H1 (cell line): Measurements from ENCODE around the gene KMT5B. TPM values are rescaled to one million over a fixed set of nuclear protein-coding genes. Genes with fewer than 3 reads are reported as not detected.

Source experiments
- BRCA1 ChIP-seq: IDR thresholded peaks from 2 replicates; pipeline ENCODE4 v1.6.1; 2012; ENCODE audit warnings: low read depth, low read length, improper control_type of control experiment
- CEBPB ChIP-seq: IDR thresholded peaks from 2 replicates; pipeline ENCODE4 v1.6.1; 2012; ENCODE audit warnings: low read depth, low read length
- CHD7 ChIP-seq: fragments of 300-600 bp; sonication (generic); IDR thresholded peaks from 2 replicates; pipeline ENCODE4 v1.7.1; 2012; ENCODE audit warnings: low read length, moderate library complexity, mild to moderate bottlenecking, inconsistent platforms; ENCODE audit not compliant: insufficient replicate concordance
- RBBP5 ChIP-seq: IDR thresholded peaks from 2 replicates; pipeline ENCODE4 v1.7.1; 2012; ENCODE audit warnings: low read depth, mild to moderate bottlenecking, inconsistent platforms, low read length, moderate library complexity, borderline replicate concordance
- ZNF274 ChIP-seq: IDR thresholded peaks from 2 replicates; pipeline ENCODE4 v1.7.0; 2012; ENCODE audit warnings: low read length, borderline replicate concordance; ENCODE audit errors: extremely low read depth
- polyA plus RNA-seq, 7 experiments: library from polyadenylated mRNA; depleted of rRNA in 3 of 7; stranded (reverse) in 5 of 7; unstranded in 2 of 7; fragments of >200 nt in 5 of 7; fragments of 200-250 nt in 2 of 7; gene quantifications; 1 replicate in 5 of 7; 2 replicates in 1 of 7; 4 replicates in 1 of 7; pipeline versions ENCODE4 v1.2.1 to v1.2.3, GENCODE V29; 2011 to 2013; ENCODE audit warnings: missing spikeins in 2 of 7, mixed read lengths in 2 of 7
- total RNA-seq: library from RNA; stranded (reverse); fragmentation: NEBNext Ultra II Directional; extraction: Animal tissue kit (Norgen Biotek cat#: 25700); gene quantifications from 2 replicates; pipeline ENCODE4 v1.2.1, GENCODE V29; 2021

Gene KMT5B
- total and polyA plus RNA-seq, 2 of the 8 experiments (the other 6 are each of a cell fraction or from before 2014, with no cell fraction given): 11.0 to 40.8 TPM

GRCh38 chr11:68160100-68160695 lies 52.9 kb downstream of the KMT5B start (continued):
- TF ChIP-seq CHD7 (no peak), ZNF274 (no peak), BRCA1 (no peak), RBBP5 (no peak), CEBPB (no peak)
- TF ChIP-seq, all 59 proteins: peak for 0
